Right lobe of liver (tissue), 4 donors: ENCODE data around the gene DCAF12.

ENCODE experiments used
- CTCF ChIP-seq, 4 donors: fragments of 200-600 bp in 3 of 4; fragments of 450-650 bp in 1 of 4; IDR thresholded peaks; one replicate each; pipeline versions ENCODE4 v1.5.1 to v1.8.0; 2016 to 2022; ENCODE audit warnings: antibody characterized with exemption in 4 of 4, mild to moderate bottlenecking in 2 of 4
- POLR2A ChIP-seq: fragments of 450-650 bp; IDR thresholded peaks from one replicate; pipeline ENCODE4 v1.6.1; 2017; ENCODE audit warnings: antibody characterized with exemption, mild to moderate bottlenecking
- donor health status: DM: no; HTN: no; CAD: no.
- donor health status: DM: no; HTN: no; CAD: no.
- donor health status: DM: no; HTN: yes; CAD: no.

GRCh38 chr9:34171753-34172535 lies 45.4 kb upstream of the DCAF12 start:
- no peak for TF ChIP-seq CTCF (IDR thresholded peaks at IDR 0.05)
- no peak for TF ChIP-seq POLR2A
